ENCODE data around the gene PCIF1. TPM values are rescaled to one million over a fixed set of nuclear protein-coding genes. Genes with fewer than 3 reads are reported as not detected.
A peak's percentile ranks its signal among the peaks of the same experiment; 100 is the strongest.
"Not testable (repeated sequence)": the region's sequence is repeated elsewhere in the genome, so short reads cannot be mapped to it uniquely, and the experiment has no call there.

The PCIF1 gene
- total RNA-seq, 2 experiments from 2014 or later = 54.5 to 58.3 TPM

GRCh38 chr20:45950330-45950646 is 15.8 kb downstream of the PCIF1 start:
- Mint-ChIP-seq H3K4me3 (no peak overlapping the region), H3K27me3 (no peaks in the 10 kb centered on the region), H3K4me1 (peaks cover 1% of the 10 kb centered on the region), H3K9me3 (no peaks in the 10 kb centered on the region), H3K27ac (no peak overlapping the region), H3K36me3 (peaks cover 13% of the 10 kb centered on the region)
- DNase-seq (no peak), ATAC-seq (ENCODE audit: low read depth) (no peak)
- POLR2A ChIA-PET = interaction anchor here (1.2 to 1.9 kb wide), 3 partner anchors 13 to 60 kb away, joined by 4 read pairs; partner anchors contain the start of genes CTSA and NEURL2

- DNase-seq = no peak
- POLR2A ChIA-PET = interaction anchor here (0.7 to 1.9 kb wide), 3 partner anchors 9 to 62 kb away, joined by 3 to 4 read pairs (median 3); partner anchors contain the start of genes CTSA, NEURL2 and PCIF1
- H3K27ac Mint-ChIP-seq = peak overlapping the region; percentile 3
- ATAC-seq (ENCODE audit: low read depth) = no peak
- peaks cover 13% of the 10 kb centered on the region for H3K36me3 Mint-ChIP-seq
- H3K27me3 Mint-ChIP-seq = no peaks in the 10 kb centered on the region
- H3K9me3 Mint-ChIP-seq = no peaks in the 10 kb centered on the region
- H3K4me1 Mint-ChIP-seq = no peaks in the 10 kb centered on the region
- H3K4me3 Mint-ChIP-seq = no peak overlapping the region
Measured at GRCh38 chr20:45951925-45952834, 17.7 kb downstream of the PCIF1 start.

- no peak overlapping the region for H3K27ac Mint-ChIP-seq
- no peak for DNase-seq
- no peak for ATAC-seq (ENCODE audit: low read depth)
- H3K9me3 Mint-ChIP-seq = no peaks in the 10 kb centered on the region
- H3K4me3 Mint-ChIP-seq = no peak overlapping the region
- H3K27me3 Mint-ChIP-seq = no peaks in the 10 kb centered on the region
- POLR2A ChIA-PET = interaction anchor here (0.7 to 1.1 kb wide), 3 partner anchors 10 to 18 kb away, joined by 3 to 4 read pairs (median 3); partner anchors contain the start of gene PCIF1
- H3K36me3 Mint-ChIP-seq = peaks cover 16% of the 10 kb centered on the region
- H3K4me1 Mint-ChIP-seq = no peaks in the 10 kb centered on the region
Measured at GRCh38 chr20:45952861-45953260, 18.4 kb downstream of the PCIF1 start.

GRCh38 chr20:45953672-45954071 is 19.2 kb downstream of the PCIF1 start:
- Mint-ChIP-seq H3K27ac (no peak overlapping the region), H3K4me3 (no peak overlapping the region), H3K9me3 (no peaks in the 10 kb centered on the region), H3K4me1 (no peaks in the 10 kb centered on the region), H3K36me3 (peaks cover 22% of the 10 kb centered on the region), H3K27me3 (no peaks in the 10 kb centered on the region)
- POLR2A ChIA-PET = interaction anchor here (1.1 kb wide), 1 partner anchor 17 kb away, joined by 4 read pairs; no protein-coding TSS in a partner anchor
- ATAC-seq (ENCODE audit: low read depth) = no peak
- DNase-seq = no peak

- POLR2A ChIA-PET; ATAC-seq (ENCODE audit: low read depth): not testable (repeated sequence)
- peaks cover 22% of the 10 kb centered on the region for H3K36me3 Mint-ChIP-seq
Measured at GRCh38 chr20:45956326-45956725, 21.8 kb downstream of the PCIF1 start.

GRCh38 chr20:45957021-45957941 is 22.8 kb downstream of the PCIF1 start:
- no peak overlapping the region for H3K4me3 Mint-ChIP-seq
- H3K9me3 Mint-ChIP-seq = no peaks in the 10 kb centered on the region
- H3K4me1 Mint-ChIP-seq = no peaks in the 10 kb centered on the region
- DNase-seq = no peak
- POLR2A ChIA-PET = interaction anchor here (0.7 to 2.6 kb wide), 4 partner anchors 13 to 158 kb away, joined by 3 to 8 read pairs (median 4); partner anchors contain the start of gene PCIF1
- no peaks in the 10 kb centered on the region for H3K27me3 Mint-ChIP-seq
- peaks cover 21% of the 10 kb centered on the region for H3K36me3 Mint-ChIP-seq
- peak overlapping the region; percentile 12 for H3K27ac Mint-ChIP-seq
- no peak for ATAC-seq (ENCODE audit: low read depth)

More at GRCh38 chr20:45956326-45956725, 21.8 kb downstream of the PCIF1 start:
- not testable (repeated sequence) for H3K9me3 Mint-ChIP-seq, DNase-seq, H3K27me3 Mint-ChIP-seq, H3K4me3 Mint-ChIP-seq, H3K27ac Mint-ChIP-seq, H3K4me1 Mint-ChIP-seq

DNA sequence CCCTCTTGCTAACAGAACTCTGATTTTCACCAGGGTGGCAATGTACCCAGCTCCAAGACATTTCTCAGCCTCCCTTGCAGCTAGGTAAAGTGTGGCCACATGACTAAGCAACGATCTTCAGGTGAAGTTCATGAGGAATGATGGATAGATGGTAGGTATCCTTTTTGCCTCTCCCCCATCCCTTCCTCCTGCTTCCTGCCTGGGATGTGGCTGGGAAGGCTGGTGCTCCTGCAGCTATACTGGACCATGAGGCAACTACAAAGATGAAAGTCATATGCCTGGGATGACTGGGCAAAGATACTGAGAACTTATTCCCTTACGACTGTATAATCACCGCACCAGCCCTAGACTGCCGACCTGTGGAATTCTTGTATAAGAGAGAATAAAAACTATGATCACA is 24.1 kb downstream of the PCIF1 start:
- POLR2A ChIA-PET = interaction anchor here (0.7 to 2.6 kb wide), 4 partner anchors 12 to 159 kb away, joined by 3 to 8 read pairs (median 3); no protein-coding TSS in a partner anchor
- no peaks in the 10 kb centered on the region for H3K27me3 Mint-ChIP-seq
- no peaks in the 10 kb centered on the region for H3K4me1 Mint-ChIP-seq
- H3K4me3 Mint-ChIP-seq = no peak overlapping the region
- H3K9me3 Mint-ChIP-seq = no peaks in the 10 kb centered on the region
- no peak overlapping the region for H3K27ac Mint-ChIP-seq
- ATAC-seq (ENCODE audit: low read depth) (no peak), DNase-seq (no peak)
- peaks cover 22% of the 10 kb centered on the region for H3K36me3 Mint-ChIP-seq

- H3K27me3 Mint-ChIP-seq = no peaks in the 10 kb centered on the region
- no peak for DNase-seq
- peaks cover 22% of the 10 kb centered on the region for H3K36me3 Mint-ChIP-seq
- no peaks in the 10 kb centered on the region for H3K4me1 Mint-ChIP-seq
- POLR2A ChIA-PET = interaction anchor here (0.7 to 2.6 kb wide), 3 partner anchors 11 to 158 kb away, joined by 3 to 8 read pairs (median 3); no protein-coding TSS in a partner anchor
- no peak overlapping the region for H3K4me3 Mint-ChIP-seq
- ATAC-seq (ENCODE audit: low read depth) = no peak
- H3K27ac Mint-ChIP-seq = no peak overlapping the region
- H3K9me3 Mint-ChIP-seq = no peaks in the 10 kb centered on the region
Measured at GRCh38 chr20:45959126-45959525, 24.6 kb downstream of the PCIF1 start.

DNA sequence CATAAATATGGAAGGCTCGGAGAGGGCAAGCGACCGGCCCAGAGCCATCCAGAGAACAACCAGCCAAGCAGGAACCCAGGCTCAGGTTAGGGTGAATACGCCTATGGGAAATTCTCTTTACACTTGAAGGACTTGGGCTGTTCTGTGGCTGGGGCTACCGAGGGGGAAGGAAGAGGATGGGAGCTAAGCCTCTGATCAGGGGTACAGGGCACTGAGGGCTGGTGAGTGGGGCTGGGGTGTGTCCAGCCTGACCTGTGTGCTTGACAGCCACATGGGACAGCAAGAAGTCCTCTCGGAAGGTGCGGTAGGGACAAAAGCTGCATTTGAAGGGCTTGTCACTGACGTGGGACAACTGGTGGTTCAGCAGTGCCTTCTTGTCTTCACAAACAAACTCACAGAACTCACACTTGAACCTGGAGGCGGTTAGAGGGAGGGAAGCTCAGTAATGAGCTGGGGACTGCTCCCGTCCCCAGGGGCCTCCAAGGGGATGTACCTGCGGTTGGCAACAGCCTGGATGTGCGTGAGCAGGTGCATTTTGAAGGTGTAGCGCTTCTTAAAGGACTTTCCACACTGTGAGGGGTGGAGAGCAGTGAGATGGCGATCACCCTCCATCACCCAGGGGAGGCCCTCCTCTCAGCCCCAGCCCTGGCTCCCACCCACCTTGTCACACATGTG is 25.6 kb downstream of the PCIF1 start:
- no peak overlapping the region for H3K4me3 Mint-ChIP-seq
- H3K36me3 Mint-ChIP-seq = peaks cover 24% of the 10 kb centered on the region
- H3K9me3 Mint-ChIP-seq = no peaks in the 10 kb centered on the region
- DNase-seq = no peak
- no peak for ATAC-seq (ENCODE audit: low read depth)
- no peaks in the 10 kb centered on the region for H3K4me1 Mint-ChIP-seq
- POLR2A ChIA-PET = interaction anchor here (3.9 kb wide), 1 partner anchor 26 kb away, joined by 20 read pairs; the partner anchor contains the start of gene PCIF1
- H3K27me3 Mint-ChIP-seq = no peaks in the 10 kb centered on the region
- H3K27ac Mint-ChIP-seq = no peak overlapping the region

DNA sequence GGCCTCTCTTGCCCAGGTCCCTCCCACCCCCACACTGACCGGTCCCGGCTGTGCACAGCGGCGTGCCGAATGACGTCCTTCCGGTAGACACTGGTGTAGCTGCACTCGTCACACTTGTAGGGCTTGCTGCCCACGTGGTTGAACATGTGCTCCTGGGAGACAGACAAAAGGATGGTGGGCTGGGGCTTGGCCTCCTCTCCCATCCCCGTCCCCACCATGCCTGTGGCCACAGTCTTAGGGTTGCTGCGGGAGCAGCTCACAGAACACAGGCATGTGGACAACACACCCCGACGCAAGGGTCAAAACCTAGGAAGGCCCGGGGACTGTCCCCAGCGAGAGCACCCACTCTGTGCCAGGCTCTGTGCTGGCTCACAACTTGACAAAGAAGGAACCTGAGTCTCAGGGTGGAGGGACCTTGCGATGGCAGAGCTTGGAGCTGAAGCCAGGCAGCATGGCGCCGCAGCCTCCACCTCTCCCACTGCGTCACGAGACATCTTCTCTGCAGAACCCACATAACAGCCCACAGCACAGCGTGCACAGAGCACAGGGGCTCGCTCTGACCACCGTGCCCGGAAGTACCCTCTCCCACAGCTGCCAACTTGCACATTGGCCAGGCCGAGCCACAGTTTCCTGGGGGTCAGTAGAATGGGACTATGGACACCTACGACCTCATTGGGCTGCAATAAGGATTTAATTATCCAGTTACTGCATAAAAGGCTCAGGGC is 27.7 kb downstream of the PCIF1 start:
- Mint-ChIP-seq H3K4me1 (no peaks in the 10 kb centered on the region), H3K9me3 (no peaks in the 10 kb centered on the region), H3K27me3 (no peaks in the 10 kb centered on the region), H3K36me3 (peaks cover 22% of the 10 kb centered on the region), H3K27ac (no peak overlapping the region), H3K4me3 (no peak overlapping the region)
- POLR2A ChIA-PET = interaction anchor here (1.3 to 3.9 kb wide), 3 partner anchors 13 to 28 kb away, joined by 4 to 20 read pairs (median 9); partner anchors contain the start of gene PCIF1
- DNase-seq = no peak
- no peak for ATAC-seq (ENCODE audit: low read depth)

GRCh38 chr20:45963059-45964005 is 28.8 kb downstream of the PCIF1 start:
- Mint-ChIP-seq H3K36me3 (peaks cover 19% of the 10 kb centered on the region), H3K4me3 (no peak overlapping the region), H3K4me1 (no peaks in the 10 kb centered on the region), H3K27me3 (no peaks in the 10 kb centered on the region), H3K9me3 (no peaks in the 10 kb centered on the region), H3K27ac (no peak overlapping the region)
- DNase-seq (no peak), ATAC-seq (ENCODE audit: low read depth) (no peak)
- POLR2A ChIA-PET = interaction anchor here (0.8 to 3.9 kb wide), 2 partner anchors 29 to 146 kb away, joined by 5 to 20 read pairs; partner anchors contain the start of gene PCIF1

All from activated naive CD8-positive, alpha-beta T cell treated with anti-CD3 and anti-CD28 coated beads, Interleukin-2, amount 10 ng/mL, durations not matched to agents 7 days and 5 days (primary cell).